AG04450 (cell line): ENCODE data around the gene ARFGAP1. TPM values are rescaled to one million over a fixed set of nuclear protein-coding genes. Genes with fewer than 3 reads are reported as not detected.

ENCODE experiments used
- CTCF ChIA-PET: fragments of 300-600, 350-600 bp; formaldehyde crosslinking; extraction: SDS; loops from one replicate; lab custom pipeline; 2022; ENCODE audit warnings: antibody characterized with exemption, inconsistent platforms; lab: Charles Lee
- POLR2A ChIA-PET: fragments of 350-600 bp; formaldehyde crosslinking; extraction: SDS; loops from one replicate; lab custom pipeline; 2021; ENCODE audit warnings: antibody characterized with exemption, inconsistent platforms; lab: Yijun Ruan, JAX
- DNase-seq: peaks from one replicate; pipeline ENCODE4 v3.0.0-alpha.2; 2011; ENCODE audit warnings: low read depth, low spot score
- H3K27ac ChIP-seq: one replicate; pipeline ENCODE4 v1.5.1; 2012; ENCODE audit warnings: low read depth, low read length, control low read depth
- H3K27me3 ChIP-seq: one replicate; pipeline ENCODE4 v1.6.0; 2012; ENCODE audit warnings: low read length; ENCODE audit not compliant: control insufficient read depth, insufficient read depth
- H3K4me3 ChIP-seq: 2 replicates; pipeline ENCODE4 v1.5.1; 2011; ENCODE audit warnings: mild to moderate bottlenecking, low read depth, low read length, control low read depth
- H3K9me3 ChIP-seq: 2 replicates; pipeline ENCODE4 v1.5.1; 2012; ENCODE audit warnings: low read length; ENCODE audit not compliant: control insufficient read depth, insufficient read depth
- polyA plus RNA-seq: library from polyadenylated mRNA; depleted of rRNA; stranded (reverse); fragments of >200 nt; gene quantifications from 2 replicates; pipeline ENCODE4 v1.2.3, GENCODE V29; 2011
- TF ChIP-seq, protein P1 (sequence below): IDR thresholded peaks from 2 replicates; pipeline ENCODE4 v1.5.1; 2011; ENCODE audit warnings: low read depth, low read length, control low read depth, inconsistent platforms

Gene ARFGAP1
- polyA plus RNA-seq, 1 experiment: 52.6 TPM

DNA sequence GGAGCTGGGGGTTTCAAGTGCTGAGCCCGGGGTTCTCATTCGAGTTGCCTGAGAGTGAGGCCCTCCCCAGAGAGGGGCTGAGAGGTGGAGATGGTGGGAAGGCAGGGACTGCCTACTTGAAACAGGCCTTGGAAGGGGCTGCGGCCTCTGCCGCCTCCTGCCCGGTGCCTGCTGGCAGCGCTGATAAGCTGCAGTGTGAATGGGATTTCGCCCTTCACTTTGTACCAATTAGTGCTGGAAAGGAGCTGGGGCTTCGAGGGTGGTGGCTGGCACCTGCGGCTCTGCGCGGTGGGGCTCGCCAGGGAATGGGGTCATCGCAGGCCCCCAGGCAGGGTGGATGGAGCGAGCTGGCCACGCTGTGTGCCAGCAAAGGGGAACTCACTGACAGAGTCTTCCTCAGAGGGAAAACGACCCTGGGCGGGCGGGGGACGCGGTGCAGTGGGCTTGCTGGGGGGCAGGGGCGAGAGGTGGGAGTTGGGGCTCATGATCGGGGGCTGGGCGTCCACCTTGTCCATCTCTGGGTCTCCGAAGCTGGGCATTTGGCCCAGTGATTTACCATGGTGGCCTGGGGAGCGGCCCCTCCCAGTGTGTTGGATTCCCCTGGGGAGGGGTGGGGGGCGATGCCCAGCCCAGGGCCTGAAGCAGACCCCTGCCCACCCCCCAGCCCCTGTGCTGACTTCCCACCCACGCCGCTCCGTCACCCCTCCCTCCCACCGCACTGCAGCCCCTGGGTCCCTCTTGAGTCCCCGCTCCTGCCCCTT is 43.3 kb downstream of the ARFGAP1 start:
- CTCF ChIA-PET: no interaction called here
- DNase-seq: no peak
- no peak overlapping the region for H3K27ac ChIP-seq
- no peak overlapping the region for H3K4me3 ChIP-seq
- POLR2A ChIA-PET: no interaction called here
- H3K9me3 ChIP-seq: no peaks in the 10 kb centered on the region
- TF ChIP-seq, protein P1, sequence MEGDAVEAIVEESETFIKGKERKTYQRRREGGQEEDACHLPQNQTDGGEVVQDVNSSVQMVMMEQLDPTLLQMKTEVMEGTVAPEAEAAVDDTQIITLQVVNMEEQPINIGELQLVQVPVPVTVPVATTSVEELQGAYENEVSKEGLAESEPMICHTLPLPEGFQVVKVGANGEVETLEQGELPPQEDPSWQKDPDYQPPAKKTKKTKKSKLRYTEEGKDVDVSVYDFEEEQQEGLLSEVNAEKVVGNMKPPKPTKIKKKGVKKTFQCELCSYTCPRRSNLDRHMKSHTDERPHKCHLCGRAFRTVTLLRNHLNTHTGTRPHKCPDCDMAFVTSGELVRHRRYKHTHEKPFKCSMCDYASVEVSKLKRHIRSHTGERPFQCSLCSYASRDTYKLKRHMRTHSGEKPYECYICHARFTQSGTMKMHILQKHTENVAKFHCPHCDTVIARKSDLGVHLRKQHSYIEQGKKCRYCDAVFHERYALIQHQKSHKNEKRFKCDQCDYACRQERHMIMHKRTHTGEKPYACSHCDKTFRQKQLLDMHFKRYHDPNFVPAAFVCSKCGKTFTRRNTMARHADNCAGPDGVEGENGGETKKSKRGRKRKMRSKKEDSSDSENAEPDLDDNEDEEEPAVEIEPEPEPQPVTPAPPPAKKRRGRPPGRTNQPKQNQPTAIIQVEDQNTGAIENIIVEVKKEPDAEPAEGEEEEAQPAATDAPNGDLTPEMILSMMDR: no peak
- H3K27me3 ChIP-seq: peaks cover 12% of the 10 kb centered on the region

DNA sequence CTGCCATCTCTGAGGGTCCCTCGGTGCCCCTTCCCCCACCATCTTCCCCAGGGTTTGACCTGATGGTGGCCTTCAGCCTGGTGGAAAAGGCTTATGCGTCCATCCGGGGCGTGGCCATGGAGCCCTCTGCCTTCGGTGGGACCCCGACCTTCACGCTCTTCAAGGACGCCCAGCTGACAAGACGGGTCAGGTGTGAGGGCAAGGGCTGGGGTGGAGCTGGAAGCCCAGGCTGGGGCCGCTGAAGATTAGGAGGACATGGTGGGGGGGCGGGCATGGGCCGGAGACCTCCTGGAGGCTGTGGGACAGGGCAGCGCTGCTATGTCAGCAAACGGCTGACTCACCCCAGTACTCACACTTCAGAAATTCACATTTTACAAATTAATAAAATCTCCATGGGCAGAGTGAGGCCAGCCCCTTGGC is 43.9 kb downstream of the ARFGAP1 start:
- H3K9me3 ChIP-seq: no peaks in the 10 kb centered on the region
- H3K27me3 ChIP-seq: peaks cover 17% of the 10 kb centered on the region
- TF ChIP-seq, protein P1: no peak
- ChIA-PET CTCF (interaction anchor here (1.5 kb wide), 1 partner anchor 92 kb away, joined by 3 read pairs; no protein-coding TSS in a partner anchor), POLR2A (no interaction called here)
- no peak for DNase-seq
- no peak overlapping the region for H3K27ac ChIP-seq
- no peak overlapping the region for H3K4me3 ChIP-seq

GRCh38 chr20:63317061-63317460 is 44.4 kb downstream of the ARFGAP1 start:
- ChIA-PET POLR2A (no interaction called here), CTCF (interaction anchor here (0.6 to 1.5 kb wide), 3 partner anchors 9 to 92 kb away, joined by 3 to 7 read pairs (median 6); no protein-coding TSS in a partner anchor)
- TF ChIP-seq, protein P1: no peak
- Histone ChIP-seq H3K27me3 (peaks cover 21% of the 10 kb centered on the region), H3K9me3 (no peaks in the 10 kb centered on the region), H3K4me3 (no peak overlapping the region), H3K27ac (no peak overlapping the region)
- no peak for DNase-seq

- TF ChIP-seq, protein P1: no peak
- ChIA-PET CTCF (interaction anchor here (0.6 to 1.5 kb wide), 3 partner anchors 9 to 93 kb away, joined by 3 to 7 read pairs (median 6); no protein-coding TSS in a partner anchor), POLR2A (no interaction called here)
- H3K9me3 ChIP-seq: no peaks in the 10 kb centered on the region
- DNase-seq: no peak
- H3K27ac ChIP-seq: no peak overlapping the region
- peaks cover 26% of the 10 kb centered on the region for H3K27me3 ChIP-seq
- no peak overlapping the region for H3K4me3 ChIP-seq
These were observed 45.1 kb downstream of the ARFGAP1 start for GRCh38 chr20:63317601-63318291.
